ENCODE measurements around the gene GAB4.
"Not testable (repeated sequence)": the region's sequence is repeated elsewhere in the genome, so short reads cannot be mapped to it uniquely, and the experiment has no call there.

The GAB4 gene

GRCh38 chr22:17007852-17008731, at the start of gene GAB4:
GAB4 (minus strand) TSS chr22:17008222; CDS start chr22:17008114, 108 bp downstream.
- no peak for DNase-seq

- DNase-seq, result no peak
Observed at GRCh38 chr22:17056807-17057206, 48.8 kb upstream of the GAB4 start.

GRCh38 chr22:17056058-17056457, 48.0 kb upstream of the GAB4 start:
- DNase-seq, result no peak

- DNase-seq, result no peak
Observed at GRCh38 chr22:17047656-17048055, 39.6 kb upstream of the GAB4 start.

GRCh38 chr22:17046566-17047348, 38.7 kb upstream of the GAB4 start:
- DNase-seq, result no peak

GRCh38 chr22:17043521-17043920, 35.5 kb upstream of the GAB4 start:
- no peak for DNase-seq

GRCh38 chr22:17036842-17037711, 29.1 kb upstream of the GAB4 start:
- DNase-seq, result not testable (repeated sequence)

GRCh38 chr22:17035976-17036841, 28.2 kb upstream of the GAB4 start:
- DNase-seq, result not testable (repeated sequence)

GRCh38 chr22:17035246-17035645, 27.2 kb upstream of the GAB4 start:
- no peak for DNase-seq

- DNase-seq, result not testable (repeated sequence)
Observed at GRCh38 chr22:17034532-17034931, 26.5 kb upstream of the GAB4 start.

- DNase-seq, result not testable (repeated sequence)
Observed at GRCh38 chr22:17032277-17032676, 24.3 kb upstream of the GAB4 start.

GRCh38 chr22:17024380-17024779, 16.4 kb upstream of the GAB4 start:
- DNase-seq, result not testable (repeated sequence)

GRCh38 chr22:17015552-17015951, 7.5 kb upstream of the GAB4 start:
- not testable (repeated sequence) for DNase-seq

GRCh38 chr22:17014101-17014440, 6.0 kb upstream of the GAB4 start:
- DNase-seq, result not testable (repeated sequence)

- no peak for DNase-seq
Observed at GRCh38 chr22:17013396-17014100, 5.5 kb upstream of the GAB4 start.

GRCh38 chr22:17012267-17012666, 4.2 kb upstream of the GAB4 start:
- no peak for DNase-seq

- DNase-seq, result no peak
Observed at GRCh38 chr22:17009640-17010291, 1.7 kb upstream of the GAB4 start.

GRCh38 chr22:17007257-17007656, 765 bp downstream of the GAB4 start:
- no peak for DNase-seq

- DNase-seq, result no peak
Observed at GRCh38 chr22:16989915-16990314, 18.1 kb downstream of the GAB4 start.

GRCh38 chr22:16988257-16988656, 19.8 kb downstream of the GAB4 start:
- no peak for DNase-seq

GRCh38 chr22:16987822-16988221, 20.2 kb downstream of the GAB4 start:
- no peak for DNase-seq
